SK-N-MC (cell line): ENCODE results near the gene CYP46A1.
"Not testable (repeated sequence)": the region's sequence is repeated elsewhere in the genome, so short reads cannot be mapped to it uniquely, and the experiment has no call there.

Experiments used
- EZH2 ChIP-seq: fragments of 200-600 bp; sonication (generic); IDR thresholded peaks from one replicate; pipeline ENCODE4 v1.6.1; 2017; ENCODE audit warnings: antibody characterized with exemption
- FOXP2 ChIP-seq: optimal IDR thresholded peaks from 2 replicates; pipeline ENCODE3; 2011; ENCODE audit warnings: mild to moderate bottlenecking, moderate library complexity; ENCODE audit not compliant: insufficient read depth; ENCODE audit errors: extremely low read length, control extremely low read depth
- POLR2AphosphoS5 ChIP-seq: IDR thresholded peaks from 2 replicates; pipeline ENCODE4 v1.6.1; 2012; ENCODE audit warnings: mild to moderate bottlenecking, low read depth, low read length, borderline replicate concordance

DNA sequence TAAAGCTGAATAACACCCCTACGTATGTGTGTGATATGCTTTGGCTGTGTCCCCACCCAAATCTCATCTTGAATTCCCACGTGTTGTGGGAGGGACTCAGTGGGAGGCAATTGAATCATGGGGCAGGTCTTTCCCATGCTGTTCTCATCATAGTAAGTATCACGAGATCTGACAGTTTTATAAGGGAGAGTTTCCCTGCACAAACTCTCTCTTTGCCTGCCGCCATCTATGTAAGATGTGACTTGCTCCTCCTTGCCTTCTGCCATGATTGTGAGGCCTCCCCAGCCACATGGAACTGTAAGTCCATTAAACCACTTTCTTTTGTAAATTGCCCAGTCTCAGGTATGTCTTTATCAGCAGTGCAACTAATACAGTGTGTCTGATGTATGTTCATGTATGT lies 78.8 kb downstream of the CYP46A1 start:
- not testable (repeated sequence) for TF ChIP-seq EZH2, POLR2AphosphoS5, FOXP2
